DOHH2 (cell line): ENCODE data around the gene PHF8.
A peak's percentile ranks its signal among the peaks of the same experiment; 100 is the strongest.

Source experiments
- H3F3A ChIP-seq: fragments of 200-600 bp; sonication (generic), shearing (Covaris generic); 2 replicates; pipeline ENCODE4 v1.6.0; 2016; ENCODE audit warnings: antibody characterized with exemption, mild to moderate bottlenecking; ENCODE audit not compliant: control insufficient read depth, insufficient read depth
- H3K27ac ChIP-seq: fragments of 200-600 bp; sonication (generic); 2 replicates; pipeline ENCODE4 v1.5.1; 2014; ENCODE audit warnings: low read depth, mild to moderate bottlenecking, low read length, moderate library complexity
- H3K27me3 ChIP-seq: fragments of 200-600 bp; sonication (generic); 2 replicates; pipeline ENCODE4 v1.6.1; 2014; ENCODE audit warnings: mild to moderate bottlenecking, low read length, mixed read lengths; ENCODE audit not compliant: control insufficient read depth
- H3K36me3 ChIP-seq: fragments of 200-600 bp; sonication (generic); 2 replicates; pipeline ENCODE4 v1.6.1; 2014; ENCODE audit warnings: mild to moderate bottlenecking, low read length, moderate library complexity, mixed read lengths; ENCODE audit not compliant: control insufficient read depth
- H3K4me1 ChIP-seq: fragments of 200-600 bp; sonication (generic); 2 replicates; pipeline ENCODE4 v1.6.1; 2014; ENCODE audit warnings: mild to moderate bottlenecking, low read length, mixed read lengths; ENCODE audit not compliant: control insufficient read depth
- H3K4me2 ChIP-seq: fragments of 200-600 bp; sonication (generic); 2 replicates; pipeline ENCODE4 v1.6.0; 2014; ENCODE audit warnings: mild to moderate bottlenecking, low read length, moderate library complexity
- H3K4me3 ChIP-seq: fragments of 200-600 bp; sonication (generic); 2 replicates; pipeline ENCODE4 v1.5.1; 2014; ENCODE audit warnings: mild to moderate bottlenecking, low read length, mixed read lengths
- H3K79me2 ChIP-seq: fragments of 200-600 bp; sonication (generic); 2 replicates; pipeline ENCODE4 v1.6.1; 2014; ENCODE audit warnings: mild to moderate bottlenecking, low read length, mixed read lengths; ENCODE audit not compliant: control insufficient read depth
- H3K9me2 ChIP-seq: fragments of 200-600 bp; sonication (generic); replicated peaks from 2 replicates; pipeline ENCODE4 v1.6.1; 2014; ENCODE audit warnings: mild to moderate bottlenecking, low read length, mixed read lengths; ENCODE audit not compliant: control insufficient read depth
- H3K9me3 ChIP-seq: fragments of 200-600 bp; sonication (generic); 2 replicates; pipeline ENCODE4 v1.6.1; 2014; ENCODE audit warnings: antibody characterized with exemption, low read length, mixed read lengths; ENCODE audit not compliant: control insufficient read depth, insufficient read depth
- H4K20me1 ChIP-seq: fragments of 200-600 bp; sonication (generic); 2 replicates; pipeline ENCODE4 v1.6.0; 2014; ENCODE audit warnings: low read depth, mild to moderate bottlenecking, antibody characterized with exemption, low read length, moderate library complexity; ENCODE audit not compliant: control insufficient read depth, insufficient read depth
- EZH2phosphoT487 ChIP-seq: fragments of 200-600 bp; sonication (generic); IDR thresholded peaks from 2 replicates; pipeline ENCODE4 v1.6.1; 2017; ENCODE audit warnings: borderline replicate concordance, mild to moderate bottlenecking, antibody characterized with exemption, low read length, moderate library complexity, mixed read lengths
- TF ChIP-seq, protein P1 (sequence below): fragments of 200-600 bp; sonication (generic); IDR thresholded peaks from one replicate; pipeline ENCODE4 v1.5.1; 2014; ENCODE audit warnings: antibody characterized with exemption, mild to moderate bottlenecking, low read depth, low read length; ENCODE audit not compliant: poor library complexity, severe bottlenecking

Gene PHF8

DNA sequence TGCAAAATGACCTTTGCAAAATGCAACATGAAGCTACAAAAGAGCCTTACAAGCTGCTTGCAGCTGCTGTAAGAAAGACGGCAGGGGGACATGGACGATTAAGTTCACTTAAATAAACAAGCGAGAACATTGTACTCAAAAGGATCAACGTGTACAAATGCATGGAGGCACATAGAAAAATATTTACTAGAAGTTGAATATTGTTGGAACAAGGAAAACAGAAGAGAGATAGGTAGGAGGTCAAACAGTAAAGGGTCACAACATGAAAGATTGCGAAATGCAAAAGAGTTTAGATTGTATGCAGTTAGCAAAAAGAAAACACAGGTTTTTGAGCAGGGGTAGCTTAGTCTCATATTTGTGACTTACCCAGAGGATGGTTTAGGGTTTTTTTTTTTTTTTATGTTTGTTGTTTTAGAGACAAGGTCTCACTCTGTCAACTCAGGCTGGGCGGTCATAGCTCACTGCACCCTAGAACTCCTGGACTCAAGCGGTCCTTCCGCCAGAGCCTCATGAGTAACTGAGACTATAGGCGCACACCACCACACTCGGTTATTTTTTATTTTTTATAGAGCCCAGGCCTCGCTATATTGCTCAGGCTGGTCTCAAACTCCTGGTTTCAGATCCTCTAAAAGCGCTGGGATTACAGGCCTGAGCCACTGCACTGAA, 1.4 kb upstream of the PHF8 start:
- Histone ChIP-seq H3K4me3 (peak overlapping the region; percentile 87), H3K36me3 (peaks cover 8% of the 10 kb centered on the region), H3K79me2 (peaks cover 24% of the 10 kb centered on the region), H3K27ac (peak overlapping the region; percentile 88), H3F3A (0 out of 2 replicates have a peak, but pooled peaks cover 8% of the 10 kb centered on the region), H3K9me3 (no peaks in the 10 kb centered on the region), H3K9me2 (no peaks in the 10 kb centered on the region), H3K4me1 (peaks cover 19% of the 10 kb centered on the region), H3K27me3 (no peaks in the 10 kb centered on the region), H3K4me2 (peak overlapping the region; percentile 92), H4K20me1 (no peaks in the 10 kb centered on the region)
- TF ChIP-seq, protein P1, sequence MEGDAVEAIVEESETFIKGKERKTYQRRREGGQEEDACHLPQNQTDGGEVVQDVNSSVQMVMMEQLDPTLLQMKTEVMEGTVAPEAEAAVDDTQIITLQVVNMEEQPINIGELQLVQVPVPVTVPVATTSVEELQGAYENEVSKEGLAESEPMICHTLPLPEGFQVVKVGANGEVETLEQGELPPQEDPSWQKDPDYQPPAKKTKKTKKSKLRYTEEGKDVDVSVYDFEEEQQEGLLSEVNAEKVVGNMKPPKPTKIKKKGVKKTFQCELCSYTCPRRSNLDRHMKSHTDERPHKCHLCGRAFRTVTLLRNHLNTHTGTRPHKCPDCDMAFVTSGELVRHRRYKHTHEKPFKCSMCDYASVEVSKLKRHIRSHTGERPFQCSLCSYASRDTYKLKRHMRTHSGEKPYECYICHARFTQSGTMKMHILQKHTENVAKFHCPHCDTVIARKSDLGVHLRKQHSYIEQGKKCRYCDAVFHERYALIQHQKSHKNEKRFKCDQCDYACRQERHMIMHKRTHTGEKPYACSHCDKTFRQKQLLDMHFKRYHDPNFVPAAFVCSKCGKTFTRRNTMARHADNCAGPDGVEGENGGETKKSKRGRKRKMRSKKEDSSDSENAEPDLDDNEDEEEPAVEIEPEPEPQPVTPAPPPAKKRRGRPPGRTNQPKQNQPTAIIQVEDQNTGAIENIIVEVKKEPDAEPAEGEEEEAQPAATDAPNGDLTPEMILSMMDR, result no peak
- TF ChIP-seq EZH2phosphoT487, result no peak

DNA sequence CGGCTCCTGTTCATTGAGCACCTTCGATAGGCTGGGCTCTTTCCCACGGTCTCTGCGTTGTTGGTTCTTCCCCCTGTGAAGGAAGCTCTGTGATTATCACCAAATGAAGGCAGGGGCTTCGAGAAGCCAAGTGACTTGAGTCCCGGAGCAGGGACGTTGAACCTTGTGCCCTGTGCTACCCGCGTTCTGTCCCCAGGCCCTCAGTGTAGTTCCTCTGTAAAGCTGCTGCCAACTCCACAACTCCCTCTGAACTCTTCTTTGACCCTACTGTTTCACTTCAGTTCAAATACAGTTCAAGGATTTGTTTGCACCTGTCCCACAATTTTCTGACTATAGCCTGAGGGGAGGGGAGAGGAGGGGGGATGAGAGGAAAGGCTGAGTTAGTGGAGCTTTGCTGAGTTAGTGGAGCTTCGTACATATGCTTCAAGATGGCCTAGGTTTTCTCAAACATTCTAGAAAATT, 635 bp upstream of the PHF8 start:
- H3K27ac ChIP-seq, result peak overlapping the region; percentile 88
- no peaks in the 10 kb centered on the region for H3K9me3 ChIP-seq
- H3K9me2 ChIP-seq, result no peaks in the 10 kb centered on the region
- H3K4me3 ChIP-seq, result peak overlapping the region; percentile 87
- TF ChIP-seq, protein P1, result no peak
- TF ChIP-seq EZH2phosphoT487, result no peak
- no peaks in the 10 kb centered on the region for H3K27me3 ChIP-seq
- H4K20me1 ChIP-seq, result no peaks in the 10 kb centered on the region
- peaks cover 19% of the 10 kb centered on the region for H3K4me1 ChIP-seq
- H3K79me2 ChIP-seq, result peaks cover 24% of the 10 kb centered on the region
- peak overlapping the region; percentile 92 for H3K4me2 ChIP-seq
- H3F3A ChIP-seq, result 0 out of 2 replicates have a peak, but pooled peaks cover 8% of the 10 kb centered on the region
- H3K36me3 ChIP-seq, result peaks cover 13% of the 10 kb centered on the region

DNA sequence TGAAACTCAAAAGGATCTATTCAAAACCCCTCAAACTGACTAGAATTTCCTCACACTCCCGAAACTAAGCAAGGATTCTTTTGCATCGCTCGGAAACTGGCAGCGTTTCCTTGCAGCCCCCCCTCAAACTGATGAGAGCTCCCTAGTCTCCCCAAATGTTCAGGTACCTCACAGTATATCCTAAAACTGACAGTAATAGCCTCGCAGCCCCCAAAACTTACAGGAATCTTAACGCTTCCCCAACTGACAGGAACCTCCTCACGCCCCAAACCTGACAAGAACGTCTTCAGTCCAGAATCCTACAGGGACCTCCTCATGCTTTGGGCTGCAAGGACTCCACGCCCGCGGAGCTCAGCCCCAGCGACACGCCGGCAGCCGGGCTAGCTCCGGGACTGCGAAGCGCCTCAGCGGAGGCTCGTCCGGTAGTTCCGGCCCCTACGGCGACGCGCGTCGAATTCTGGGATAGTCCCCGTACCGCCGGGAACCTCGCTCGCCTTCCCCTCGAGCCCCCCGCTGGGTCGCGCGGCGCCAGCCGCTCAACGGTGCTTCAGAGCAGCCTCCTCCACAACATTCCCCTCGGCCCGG, 640 bp downstream of the PHF8 start:
- Histone ChIP-seq H3K79me2 (peaks cover 24% of the 10 kb centered on the region), H3K9me3 (no peaks in the 10 kb centered on the region), H3K9me2 (no peaks in the 10 kb centered on the region), H3K27ac (peak overlapping the region; percentile 88), H3F3A (0 out of 2 replicates have a peak, but pooled peaks cover 8% of the 10 kb centered on the region), H3K4me2 (peak overlapping the region; percentile 78), H3K4me1 (peaks cover 19% of the 10 kb centered on the region), H4K20me1 (no peaks in the 10 kb centered on the region), H3K36me3 (peaks cover 16% of the 10 kb centered on the region), H3K4me3 (peak overlapping the region; percentile 87), H3K27me3 (no peaks in the 10 kb centered on the region)
- TF ChIP-seq EZH2phosphoT487, result no peak
- TF ChIP-seq, protein P1, result no peak
